H1 (cell line): ENCODE data around the gene KRT1. TPM values are rescaled to one million over a fixed set of nuclear protein-coding genes. Genes with fewer than 3 reads are reported as not detected.

Experiments
- CHD7 ChIP-seq: fragments of 300-600 bp; sonication (generic); IDR thresholded peaks from 2 replicates; pipeline ENCODE4 v1.7.1; 2012; ENCODE audit warnings: low read length, moderate library complexity, mild to moderate bottlenecking, inconsistent platforms; ENCODE audit not compliant: insufficient replicate concordance
- KDM4A ChIP-seq: IDR thresholded peaks from one replicate; pipeline ENCODE4 v1.7.1; 2012; ENCODE audit warnings: low read depth, mild to moderate bottlenecking, moderate library complexity, low read length, inconsistent platforms; ENCODE audit not compliant: severe bottlenecking
- SIX5 ChIP-seq: IDR thresholded peaks from 2 replicates; pipeline ENCODE4 v1.6.1; 2011; ENCODE audit warnings: mild to moderate bottlenecking, low read depth, low read length
- TCF12 ChIP-seq: IDR thresholded peaks from 2 replicates; pipeline ENCODE4 v1.6.1; 2011; ENCODE audit warnings: low read depth, mild to moderate bottlenecking, low read length
- ZNF274 ChIP-seq: IDR thresholded peaks from 2 replicates; pipeline ENCODE4 v1.7.0; 2012; ENCODE audit warnings: low read length, borderline replicate concordance; ENCODE audit errors: extremely low read depth
- polyA plus RNA-seq, 7 experiments: library from polyadenylated mRNA; depleted of rRNA in 3 of 7; stranded (reverse) in 5 of 7; unstranded in 2 of 7; fragments of >200 nt in 5 of 7; fragments of 200-250 nt in 2 of 7; gene quantifications; 1 replicate in 5 of 7; 2 replicates in 1 of 7; 4 replicates in 1 of 7; pipeline versions ENCODE4 v1.2.1 to v1.2.3, GENCODE V29; 2011 to 2013; ENCODE audit warnings: missing spikeins in 2 of 7, mixed read lengths in 2 of 7
- total RNA-seq: library from RNA; stranded (reverse); fragmentation: NEBNext Ultra II Directional; extraction: Animal tissue kit (Norgen Biotek cat#: 25700); gene quantifications from 2 replicates; pipeline ENCODE4 v1.2.1, GENCODE V29; 2021
- TF ChIP-seq, protein P1 (sequence below), 3 experiments: IDR thresholded peaks; 1 replicate in 2 of 3; 2 replicates in 1 of 3; pipeline versions ENCODE4 v1.5.1 to v1.6.1; 2011; ENCODE audit warnings: low read length in 3 of 3, mild to moderate bottlenecking in 3 of 3, inconsistent platforms in 2 of 3, low read depth in 1 of 3, moderate library complexity in 1 of 3; ENCODE audit not compliant: insufficient read depth in 1 of 3; ENCODE audit errors: control extremely low read depth in 1 of 3

Gene KRT1
- total and polyA plus RNA-seq, 2 of the 8 experiments (the other 6 are each of a cell fraction or from before 2014, with no cell fraction given), result not detected

GRCh38 chr12:52645982-52646381, 34.2 kb downstream of the KRT1 start (continued):
- no peak for TF ChIP-seq CHD7
- no peak for TF ChIP-seq TCF12
- no peak for TF ChIP-seq KDM4A
- no peak for TF ChIP-seq ZNF274
- no peak for TF ChIP-seq SIX5
- TF ChIP-seq, protein P1, sequence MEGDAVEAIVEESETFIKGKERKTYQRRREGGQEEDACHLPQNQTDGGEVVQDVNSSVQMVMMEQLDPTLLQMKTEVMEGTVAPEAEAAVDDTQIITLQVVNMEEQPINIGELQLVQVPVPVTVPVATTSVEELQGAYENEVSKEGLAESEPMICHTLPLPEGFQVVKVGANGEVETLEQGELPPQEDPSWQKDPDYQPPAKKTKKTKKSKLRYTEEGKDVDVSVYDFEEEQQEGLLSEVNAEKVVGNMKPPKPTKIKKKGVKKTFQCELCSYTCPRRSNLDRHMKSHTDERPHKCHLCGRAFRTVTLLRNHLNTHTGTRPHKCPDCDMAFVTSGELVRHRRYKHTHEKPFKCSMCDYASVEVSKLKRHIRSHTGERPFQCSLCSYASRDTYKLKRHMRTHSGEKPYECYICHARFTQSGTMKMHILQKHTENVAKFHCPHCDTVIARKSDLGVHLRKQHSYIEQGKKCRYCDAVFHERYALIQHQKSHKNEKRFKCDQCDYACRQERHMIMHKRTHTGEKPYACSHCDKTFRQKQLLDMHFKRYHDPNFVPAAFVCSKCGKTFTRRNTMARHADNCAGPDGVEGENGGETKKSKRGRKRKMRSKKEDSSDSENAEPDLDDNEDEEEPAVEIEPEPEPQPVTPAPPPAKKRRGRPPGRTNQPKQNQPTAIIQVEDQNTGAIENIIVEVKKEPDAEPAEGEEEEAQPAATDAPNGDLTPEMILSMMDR (IDR thresholded peaks at IDR 0.05; ENCODE audit: control extremely low read depth in 1 of 3, insufficient read depth in 1 of 3, low read depth in 1 of 3, low read length in 3 of 3), result no peak
